Measurements from ENCODE around the gene NBPF20.
"Not testable (repeated sequence)": the region's sequence is repeated elsewhere in the genome, so short reads cannot be mapped to it uniquely, and the experiment has no call there.

NBPF20 gene, protein sequence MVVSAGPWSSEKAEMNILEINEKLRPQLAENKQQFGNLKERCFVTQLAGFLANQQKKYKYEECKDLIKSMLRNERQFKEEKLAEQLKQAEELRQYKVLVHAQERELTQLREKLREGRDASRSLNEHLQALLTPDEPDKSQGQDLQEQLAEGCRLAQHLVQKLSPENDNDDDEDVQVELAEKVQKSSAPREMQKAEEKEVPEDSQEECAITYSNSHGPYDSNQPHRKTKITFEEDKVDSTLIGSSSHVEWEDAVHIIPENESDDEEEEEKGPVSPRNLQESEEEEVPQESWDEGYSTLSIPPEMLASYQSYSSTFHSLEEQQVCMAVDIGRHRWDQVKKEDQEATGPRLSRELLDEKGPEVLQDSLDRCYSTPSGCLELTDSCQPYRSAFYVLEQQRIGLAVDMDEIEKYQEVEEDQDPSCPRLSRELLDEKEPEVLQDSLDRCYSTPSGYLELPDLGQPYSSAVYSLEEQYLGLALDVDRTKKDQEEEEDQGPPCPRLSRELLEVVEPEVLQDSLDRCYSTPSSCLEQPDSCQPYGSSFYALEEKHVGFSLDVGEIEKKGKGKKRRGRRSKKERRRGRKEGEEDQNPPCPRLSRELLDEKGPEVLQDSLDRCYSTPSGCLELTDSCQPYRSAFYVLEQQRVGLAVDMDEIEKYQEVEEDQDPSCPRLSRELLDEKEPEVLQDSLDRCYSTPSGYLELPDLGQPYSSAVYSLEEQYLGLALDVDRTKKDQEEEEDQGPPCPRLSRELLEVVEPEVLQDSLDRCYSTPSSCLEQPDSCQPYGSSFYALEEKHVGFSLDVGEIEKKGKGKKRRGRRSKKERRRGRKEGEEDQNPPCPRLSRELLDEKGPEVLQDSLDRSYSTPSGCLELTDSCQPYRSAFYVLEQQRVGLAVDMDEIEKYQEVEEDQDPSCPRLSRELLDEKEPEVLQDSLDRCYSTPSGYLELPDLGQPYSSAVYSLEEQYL (N-terminal part only)

GRCh38 chr1:145425436-145426029, at the start of gene NBPF20:
Gene NBPF20 (minus strand): TSS chr1:145425603. CDS start chr1:145405272, 20,331 bp downstream.
- peak; percentile 69 to 88 (median 77) for DNase-seq

GRCh38 chr1:145474837-145475368, 49.5 kb upstream of the NBPF20 start:
- DNase-seq: not testable (repeated sequence)

- peak in 2 of 3 donors; percentile 17 to 20 for DNase-seq
Observed at GRCh38 chr1:145472731-145473130, 47.3 kb upstream of the NBPF20 start.

- not testable (repeated sequence) for DNase-seq
Observed at GRCh38 chr1:145471365-145471764, 46.0 kb upstream of the NBPF20 start.

GRCh38 chr1:145465405-145466144, 40.2 kb upstream of the NBPF20 start:
- peak; percentile 87 to 95 (median 94) for DNase-seq

DNA sequence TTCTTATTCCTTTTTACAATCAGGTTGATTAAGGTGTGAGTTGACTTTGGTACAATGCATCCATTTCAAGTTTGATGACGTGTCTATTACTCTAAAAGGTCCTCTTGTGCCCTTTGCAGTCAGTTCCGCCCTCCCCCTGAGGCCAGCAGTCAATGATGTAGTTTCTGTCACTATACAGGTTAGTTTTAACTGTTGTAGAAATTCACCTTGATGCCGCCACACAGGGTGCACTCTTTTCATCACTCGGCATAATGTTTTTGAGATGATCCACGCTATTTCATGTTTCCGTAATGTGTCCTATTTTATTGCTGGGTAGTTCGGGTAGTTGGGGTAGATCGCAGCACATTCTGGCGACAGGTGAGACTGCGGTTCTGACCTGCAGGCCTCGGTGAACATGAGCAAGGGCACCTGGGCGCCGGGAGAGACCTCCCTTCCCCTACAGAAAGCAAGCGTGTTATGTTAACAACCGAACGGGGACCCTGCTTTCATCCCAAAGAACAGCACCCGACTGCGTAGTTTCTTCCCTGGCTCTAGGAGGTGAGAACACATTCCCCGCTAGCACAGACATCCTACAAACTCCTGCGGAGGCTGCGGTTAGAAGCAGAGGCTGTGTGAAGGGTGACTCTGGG, 39.4 kb upstream of the NBPF20 start:
- DNase-seq: not testable (repeated sequence)

GRCh38 chr1:145464017-145464416, 38.6 kb upstream of the NBPF20 start:
- DNase-seq: not testable (repeated sequence)

DNA sequence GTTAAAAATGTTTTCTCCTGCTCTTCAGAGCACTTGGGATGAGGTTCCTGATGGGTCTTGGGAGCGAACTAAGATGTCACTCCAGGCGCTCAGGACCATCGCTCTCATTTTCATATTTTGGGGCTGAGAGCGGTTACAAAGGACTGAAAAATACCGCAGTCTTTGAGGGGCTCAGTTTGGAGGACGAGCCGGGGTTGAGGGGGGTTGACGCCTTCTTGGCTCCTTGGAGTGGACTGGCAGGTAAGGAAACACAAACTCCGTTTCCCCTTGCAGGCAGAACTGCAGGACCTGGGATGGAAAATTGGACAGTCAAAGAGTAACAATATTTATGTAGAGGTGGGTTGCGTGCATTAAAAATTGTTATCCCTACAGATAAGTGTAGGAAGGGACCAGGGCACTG, 35.3 kb upstream of the NBPF20 start:
- not testable (repeated sequence) for DNase-seq

- DNase-seq: not testable (repeated sequence)
Observed at GRCh38 chr1:145460048-145460447, 34.6 kb upstream of the NBPF20 start.

DNA sequence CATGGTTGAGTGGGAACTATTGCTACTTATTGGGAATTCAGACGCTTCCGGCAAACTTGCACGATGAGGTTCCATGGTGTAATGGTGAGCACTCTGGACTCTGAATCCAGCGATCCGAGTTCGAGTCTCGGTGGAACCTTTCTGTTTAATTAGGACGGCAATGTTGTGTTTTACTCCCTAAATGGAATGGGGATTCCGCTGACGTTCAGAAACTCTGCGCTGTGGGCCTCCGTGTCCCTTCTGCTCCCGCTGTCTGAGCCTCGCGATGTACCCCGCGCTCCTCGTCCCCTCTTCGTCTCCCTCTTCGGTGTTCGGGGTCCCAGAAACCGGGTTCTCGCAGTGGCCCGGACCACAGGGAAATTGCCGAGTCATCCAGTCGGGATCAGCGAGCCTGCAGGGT, 34.2 kb upstream of the NBPF20 start:
- DNase-seq: not testable (repeated sequence)

- not testable (repeated sequence) for DNase-seq
Observed at GRCh38 chr1:145459063-145459462, 33.7 kb upstream of the NBPF20 start.

GRCh38 chr1:145454824-145455177, 29.4 kb upstream of the NBPF20 start:
- not testable (repeated sequence) for DNase-seq

DNA sequence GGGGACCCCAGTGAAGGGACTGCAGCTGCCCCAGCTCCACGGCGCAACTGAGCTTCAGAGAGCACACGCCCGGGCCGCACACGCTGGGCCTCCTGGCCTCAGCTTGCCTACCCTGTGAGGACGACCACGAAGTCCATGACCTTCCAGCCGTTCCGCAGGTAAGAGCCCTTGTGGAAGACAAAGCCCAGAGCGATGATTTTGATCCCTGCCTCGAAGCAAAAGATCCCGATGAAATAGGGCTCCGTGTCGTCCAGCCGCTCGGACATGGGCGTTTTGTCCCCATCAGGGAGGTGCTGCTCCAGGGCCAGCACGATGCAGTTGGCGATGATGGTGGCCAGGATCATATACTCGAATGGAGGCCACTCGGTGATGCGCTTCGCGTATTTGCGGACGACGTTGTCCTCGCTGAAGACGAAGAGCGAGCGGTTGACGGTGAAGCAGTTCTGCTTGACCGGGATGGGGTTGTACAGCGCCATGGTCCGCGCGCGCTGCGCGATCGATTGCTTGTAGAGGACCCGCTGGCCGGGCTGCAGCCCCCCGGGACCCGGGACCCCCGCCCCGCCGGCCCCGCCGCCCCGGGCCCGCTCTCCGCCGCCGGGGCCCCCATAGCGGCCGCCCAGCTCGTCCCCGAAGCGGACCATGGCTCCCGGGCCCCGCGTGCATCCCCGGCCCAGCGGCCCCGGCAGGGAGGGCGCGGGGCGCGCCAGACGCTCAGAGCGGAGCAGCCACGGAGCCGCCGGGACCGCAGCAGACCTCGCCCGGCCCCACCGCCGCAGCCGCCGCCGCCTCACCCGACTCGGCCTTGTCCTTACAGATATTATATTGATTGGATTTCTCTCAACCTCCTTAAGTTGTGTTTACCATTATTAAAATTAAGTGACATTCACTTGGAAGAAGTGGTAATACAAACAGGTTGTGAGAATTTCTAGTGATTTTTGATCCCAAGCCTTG, 28.7 kb upstream of the NBPF20 start:
- not testable (repeated sequence) for DNase-seq

DNA sequence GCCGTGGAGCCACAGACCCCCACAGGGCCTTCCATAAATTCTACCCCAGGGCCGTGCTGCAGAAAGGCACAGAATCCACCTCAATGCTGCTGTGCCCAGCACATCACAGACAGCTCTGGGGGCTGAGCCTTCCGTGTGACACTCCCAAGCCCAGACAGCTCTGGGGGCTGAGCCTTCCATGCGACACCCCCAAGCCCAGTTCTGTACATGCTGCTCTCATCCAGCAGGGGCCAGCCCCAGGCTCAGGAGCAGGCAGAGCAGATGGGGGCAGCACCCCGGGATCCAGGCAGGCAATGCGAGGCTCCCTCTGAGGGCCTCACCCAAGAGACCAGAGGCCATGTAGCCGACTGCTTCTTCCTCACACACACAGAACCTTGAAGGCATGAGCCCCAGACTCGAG, 27.1 kb upstream of the NBPF20 start:
- DNase-seq: not testable (repeated sequence)

GRCh38 chr1:145451914-145452313, 26.5 kb upstream of the NBPF20 start:
- peak in 2 of 3 donors; percentile 10 to 39 for DNase-seq

DNA sequence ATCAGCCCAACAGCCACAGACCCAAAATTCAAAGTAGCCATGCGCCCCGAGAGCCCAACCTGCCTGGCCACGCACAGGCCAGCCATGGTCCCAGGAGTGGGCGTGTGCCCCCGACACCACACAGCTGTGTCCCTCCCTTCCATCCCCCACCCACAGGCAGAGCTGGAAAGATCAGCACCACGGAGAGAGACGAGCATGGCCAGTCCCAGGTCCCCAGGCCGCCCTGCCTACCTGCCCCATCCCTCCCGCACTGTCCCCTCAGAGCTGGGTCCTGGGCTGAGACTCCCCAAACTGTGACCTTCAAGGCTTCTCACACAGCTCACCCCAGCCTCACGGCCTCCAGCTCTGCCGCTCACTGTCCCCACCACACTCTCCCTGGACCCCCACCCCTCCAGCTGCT, 19.8 kb upstream of the NBPF20 start:
- not testable (repeated sequence) for DNase-seq

GRCh38 chr1:145442340-145442739, 16.9 kb upstream of the NBPF20 start:
- not testable (repeated sequence) for DNase-seq

DNA sequence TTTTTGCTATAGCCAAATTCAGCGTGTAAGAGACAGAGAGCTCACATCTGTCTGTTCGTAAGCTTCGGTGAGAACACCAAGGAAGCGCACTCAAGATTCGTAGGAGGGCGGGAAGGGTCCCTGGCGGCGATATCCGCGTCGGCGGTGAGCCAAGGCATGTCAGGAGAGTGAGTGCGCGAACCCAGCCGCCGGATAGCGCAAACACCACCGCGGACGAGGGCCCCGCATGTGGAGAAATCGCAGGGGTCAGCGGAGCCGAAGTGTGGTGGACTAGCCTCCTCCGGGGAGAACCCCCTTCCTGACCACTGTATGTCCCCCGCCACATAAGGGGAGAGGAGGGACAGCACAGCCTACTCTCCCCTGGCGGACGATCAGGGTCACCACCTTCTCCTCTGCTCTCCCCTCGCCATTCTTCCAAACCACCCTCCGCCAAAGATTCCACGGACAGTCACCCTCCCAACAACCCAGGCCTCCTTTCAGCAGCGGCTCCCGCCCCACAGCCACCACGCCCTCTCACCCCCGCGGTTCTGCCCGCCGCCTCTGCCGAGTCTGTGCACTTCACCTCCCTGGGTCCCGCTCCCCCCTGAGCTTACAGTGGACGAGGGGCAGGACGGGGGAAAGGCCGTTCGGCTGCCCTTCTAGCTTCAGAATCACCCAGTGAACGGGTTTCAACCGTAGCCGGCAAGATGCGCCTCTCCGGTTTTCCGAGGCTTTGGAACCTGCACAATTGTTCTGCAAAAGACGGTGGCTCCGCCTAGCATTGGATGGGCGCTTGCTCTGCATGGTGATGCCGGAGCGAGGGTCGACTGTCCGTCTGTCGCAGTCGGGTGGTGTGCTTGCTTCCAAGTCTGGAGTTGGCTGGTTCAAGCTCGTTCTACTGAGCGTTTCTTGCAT, 6.2 kb upstream of the NBPF20 start:
- DNase-seq: peak in 1 of 3 donors; percentile 1

DNA sequence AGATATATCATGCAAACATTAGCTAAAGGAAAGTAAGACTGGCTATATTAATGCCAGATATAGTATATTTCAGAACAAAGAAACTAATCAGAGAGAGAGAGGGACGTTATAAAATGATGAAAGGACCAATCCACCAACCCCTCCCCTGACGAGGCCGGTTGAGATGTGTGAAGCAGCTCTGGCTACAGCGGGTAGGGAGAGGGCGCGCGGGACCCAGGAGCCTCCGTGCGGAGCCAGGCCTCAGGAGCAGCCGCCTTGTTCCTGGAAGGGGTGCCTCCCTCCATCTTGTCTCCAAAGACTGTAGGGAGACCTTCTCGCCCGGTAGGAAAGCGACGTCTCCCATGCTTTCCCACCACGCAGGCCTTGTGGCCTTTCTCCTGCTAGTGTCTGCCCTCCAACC, 5.4 kb upstream of the NBPF20 start:
- not testable (repeated sequence) for DNase-seq

Measured in suppressor macrophage treated with lipopolysaccharide for 1 hour (primary cell).